Endothelial cell of umbilical vein (primary cell): ENCODE data around the gene SNRPA. TPM values are rescaled to one million over a fixed set of nuclear protein-coding genes. Genes with fewer than 3 reads are reported as not detected.

Experiments used
- BruUV-seq: library from RNA; stranded (reverse); fragments of 400-500 nt; replicated peaks from 2 replicates; lab custom pipeline; 2021; lab: Mats Ljungman, UMichigan
- CTCF ChIA-PET: fragments of 300-600, 350-600 bp; sonication (Branson Sonifier 250); formaldehyde crosslinking; loops from one replicate; lab custom pipeline; 2021; ENCODE audit warnings: antibody characterized with exemption, inconsistent platforms; lab: Charles Lee
- POLR2A ChIA-PET: fragments of 300-600, 350-600 bp; sonication (Branson Sonifier 250); formaldehyde crosslinking; loops from one replicate; lab custom pipeline; 2021; ENCODE audit warnings: antibody characterized with exemption, inconsistent platforms; lab: Charles Lee
- DNase-seq: peaks from one replicate; pipeline ENCODE4 v3.0.0-alpha.2; 2011; ENCODE audit warnings: low read depth, low spot score
- FAIRE-seq: peaks from 2 replicates; lab custom pipeline; 2011; peaks lifted over from hg19 to GRCh38; lab: Jason Lieb, UNC
- H2AFZ ChIP-seq: 2 replicates; pipeline ENCODE4 v1.6.0; 2012; ENCODE audit warnings: low read depth, low read length, control low read depth, inconsistent platforms
- H3K27ac ChIP-seq: 2 replicates; pipeline ENCODE4 v1.5.1; 2011; ENCODE audit warnings: low read depth, mild to moderate bottlenecking, control low read depth, low read length, moderate library complexity; ENCODE audit not compliant: insufficient read depth
- H3K27me3 ChIP-seq, 2 experiments: 2 replicates each; pipeline versions ENCODE4 v1.6.0 to v1.6.1; 2011; ENCODE audit warnings: low read length in 2 of 2, mixed read lengths in 1 of 2; ENCODE audit not compliant: control insufficient read depth in 2 of 2, insufficient read depth in 2 of 2
- H3K36me3 ChIP-seq, 2 experiments: 2 replicates in 1 of 2; 3 replicates in 1 of 2; pipeline ENCODE4 v1.5.1; 2011; ENCODE audit warnings: low read length in 2 of 2, mild to moderate bottlenecking in 1 of 2, moderate library complexity in 1 of 2; ENCODE audit not compliant: control insufficient read depth in 2 of 2, insufficient read depth in 2 of 2; ENCODE audit errors: extremely low read depth in 1 of 2
- H3K4me1 ChIP-seq: 3 replicates; pipeline ENCODE4 v1.5.1; 2011; ENCODE audit warnings: mild to moderate bottlenecking, low read length; ENCODE audit not compliant: control insufficient read depth, insufficient read depth; ENCODE audit errors: extremely low read depth
- H3K4me2 ChIP-seq: 2 replicates; pipeline ENCODE4 v1.6.1; 2011; ENCODE audit warnings: low read length, control low read depth, mixed read lengths; ENCODE audit not compliant: insufficient read depth
- H3K4me3 ChIP-seq, 3 experiments: fragments of 200-600 bp in 1 of 3; sonication (generic), shearing (Covaris generic) in 1 of 3; replicated peaks in 1 of 3; 2 replicates each; pipeline ENCODE4 v1.5.1; 2011 to 2016; ENCODE audit warnings: control low read depth in 3 of 3, low read length in 3 of 3, mild to moderate bottlenecking in 2 of 3, inconsistent platforms in 1 of 3, low read depth in 1 of 3, moderate library complexity in 1 of 3; ENCODE audit not compliant: insufficient read depth in 1 of 3
- H3K79me2 ChIP-seq: 2 replicates; pipeline ENCODE4 v1.6.0; 2012; ENCODE audit warnings: low read length, inconsistent platforms; ENCODE audit not compliant: control insufficient read depth, insufficient read depth
- H3K9ac ChIP-seq: replicated peaks from 2 replicates; pipeline ENCODE3; 2011; ENCODE audit warnings: low read length, control low read depth; ENCODE audit not compliant: insufficient read depth; ENCODE audit errors: extremely low read depth
- H3K9me1 ChIP-seq: replicated peaks from 3 replicates; pipeline ENCODE4 v1.6.0; 2011; ENCODE audit warnings: mild to moderate bottlenecking, low read length; ENCODE audit not compliant: control insufficient read depth, insufficient read depth; ENCODE audit errors: extremely low read depth
- H3K9me3 ChIP-seq: replicated peaks from 2 replicates; pipeline ENCODE4 v1.5.1; 2012; ENCODE audit warnings: low read length, inconsistent platforms; ENCODE audit not compliant: control insufficient read depth, insufficient read depth
- H4K20me1 ChIP-seq: replicated peaks from 2 replicates; pipeline ENCODE3; 2011; ENCODE audit warnings: mild to moderate bottlenecking, low read length; ENCODE audit not compliant: control insufficient read depth, insufficient read depth; ENCODE audit errors: extremely low read depth
- CTCF ChIP-seq, 2 donors: IDR thresholded peaks; 1 replicate in 1 of 2; 2 replicates in 1 of 2; pipeline ENCODE4 v1.5.1; 2011; ENCODE audit warnings: low read length in 2 of 2, mild to moderate bottlenecking in 2 of 2, moderate library complexity in 2 of 2, control low read depth in 1 of 2, inconsistent platforms in 1 of 2, low read depth in 1 of 2; ENCODE audit not compliant: insufficient read depth in 1 of 2; ENCODE audit errors: extremely low read depth in 1 of 2
- EZH2 ChIP-seq: IDR thresholded peaks from 2 replicates; pipeline ENCODE4 v1.6.1; 2012; ENCODE audit warnings: borderline replicate concordance, low read depth, mild to moderate bottlenecking, moderate library complexity, low read length, inconsistent platforms; ENCODE audit not compliant: severe bottlenecking
- FOS ChIP-seq: IDR thresholded peaks from 2 replicates; pipeline ENCODE4 v1.6.1; 2011; ENCODE audit warnings: mild to moderate bottlenecking, low read length, moderate library complexity, borderline replicate concordance; ENCODE audit not compliant: insufficient read depth
- GATA2 ChIP-seq: IDR thresholded peaks from 2 replicates; pipeline ENCODE4 v1.7.0; 2011; ENCODE audit warnings: low read depth, mild to moderate bottlenecking, moderate library complexity, mixed read lengths, low read length; ENCODE audit not compliant: insufficient read length, insufficient read depth
- JUN ChIP-seq: IDR thresholded peaks from 2 replicates; pipeline ENCODE4 v1.6.1; 2011; ENCODE audit warnings: borderline replicate concordance, low read depth; ENCODE audit not compliant: insufficient read length, insufficient read depth
- MAX ChIP-seq: IDR thresholded peaks from 2 replicates; pipeline ENCODE4 v1.6.1; 2011; ENCODE audit not compliant: insufficient read depth, insufficient read length
- MYC ChIP-seq: IDR thresholded peaks from one replicate; pipeline ENCODE4 v1.6.1; 2011; ENCODE audit warnings: mild to moderate bottlenecking, low read depth, low read length
- POLR2A ChIP-seq: IDR thresholded peaks from 2 replicates; pipeline ENCODE4 v1.6.1; 2012; ENCODE audit warnings: low read depth, mild to moderate bottlenecking, control low read depth, low read length
- POLR2AphosphoS5 ChIP-seq: IDR thresholded peaks from 2 replicates; pipeline ENCODE4 v1.6.1; 2012; ENCODE audit warnings: low read depth, mild to moderate bottlenecking, control low read depth, low read length, moderate library complexity; ENCODE audit not compliant: insufficient read depth
- dilution Hi-C: fragments of 300-500 bp; cut with MboI; formaldehyde crosslinking; loops from one replicate; pipeline ENCODE4 v1.15.0; 2019; ENCODE audit warnings: low sequenced_read_pairs; ENCODE audit not compliant: extremely low pct_ligation_motif_present
- intact Hi-C: fragments of 100-400 bp; cut with micrococcal nuclease; formaldehyde crosslinking; loops from one replicate; pipeline ENCODE4 v1.10.0; 2022
- polyA plus RNA-seq, 4 experiments: library from polyadenylated mRNA; depleted of rRNA in 3 of 4; stranded (reverse) in 3 of 4; unstranded in 1 of 4; fragments of >200 nt; gene quantifications; 2 replicates each; pipeline versions ENCODE4 v1.2.1 to v1.2.3, GENCODE V29; 2011 to 2012; ENCODE audit warnings: missing spikeins in 1 of 4
- total RNA-seq: library from RNA; stranded (reverse); gene quantifications from 2 replicates; pipeline ENCODE4 v1.2.3, GENCODE V29; 2021

Gene SNRPA
- total and polyA plus RNA-seq, 2 donors (not counting 3 experiments of a cell fraction or from before 2014, with no cell fraction given) = 84.6 to 131 TPM

- Histone ChIP-seq H3K27ac (no peak overlapping the region), H3K9me1 (no peaks in the 10 kb centered on the region), H3K79me2 (no peaks in the 10 kb centered on the region), H3K9me3 (no peaks in the 10 kb centered on the region), H3K4me3 (no peak overlapping the region), H3K36me3 (peaks cover 0 to 13% of the 10 kb centered on the region in 2 experiments), H3K9ac (no peak overlapping the region), H3K4me1 (no peaks in the 10 kb centered on the region), H2AFZ (no peak overlapping the region), H4K20me1 (no peaks in the 10 kb centered on the region), H3K4me2 (no peak overlapping the region), H3K27me3 (no peaks in the 10 kb centered on the region)
- DNase-seq (no peak), FAIRE-seq (no peak)
- BruUV-seq = no TSS peak
- dilution Hi-C loops (no loop called here), intact Hi-C loops (no loop called here)
- no peak for TF ChIP-seq EZH2
- TF ChIP-seq CTCF (IDR thresholded peaks at IDR 0.05; ENCODE audit: extremely low read depth in 1 of 2, insufficient read depth in 1 of 2, low read depth in 1 of 2, low read length in 2 of 2) = no peak
- TF ChIP-seq POLR2A = no peak
- no peak for TF ChIP-seq MAX
- no peak for TF ChIP-seq FOS
- no peak for TF ChIP-seq POLR2AphosphoS5
- no peak for TF ChIP-seq MYC
- no peak for TF ChIP-seq JUN
- no peak for TF ChIP-seq GATA2
- ChIA-PET POLR2A (no interaction called here), CTCF (interaction anchor here (1.5 kb wide), 1 partner anchor 14 kb away, joined by 3 read pairs; the partner anchor contains the start of gene NUMBL)
These were observed 46.3 kb upstream of the SNRPA start for GRCh38 chr19:40704491-40705361.
